K562 (cell line): Measurements from ENCODE around the gene SECISBP2. TPM values are rescaled to one million over a fixed set of nuclear protein-coding genes. Genes with fewer than 3 reads are reported as not detected.
A peak's percentile ranks its signal among the peaks of the same experiment; 100 is the strongest.

ENCODE experiments used
- ARNT ChIP-seq, 2 experiments: fragments of 450-650 bp; IDR thresholded peaks; 2 replicates each; pipeline ENCODE4 v1.6.1; 2016; ENCODE audit warnings: mild to moderate bottlenecking in 1 of 2
- KAT7 ChIP-seq: sonication (generic); formaldehyde crosslinking; IDR thresholded peaks from 2 replicates; pipeline ENCODE4 v1.8.0; 2022; ENCODE audit warnings: missing genetic modification reagents, mild to moderate bottlenecking, borderline replicate concordance
- MEF2D ChIP-seq: conservative IDR thresholded peaks from 2 replicates; pipeline ENCODE4 v1.6.1; 2016; ENCODE audit warnings: low read depth, missing genetic modification characterization, missing compliant biosample characterization
- MTA3 ChIP-seq: fragments of 450-650 bp; formaldehyde crosslinking; IDR thresholded peaks from 2 replicates; pipeline ENCODE4 v1.6.1; 2017; ENCODE audit warnings: mild to moderate bottlenecking, borderline replicate concordance
- NFE2 ChIP-seq: IDR thresholded peaks from 2 replicates; pipeline ENCODE4 v1.6.1; 2014; ENCODE audit warnings: antibody characterized with exemption, low read depth
- NR1H2 ChIP-seq: sonication (generic); formaldehyde crosslinking; IDR thresholded peaks from 2 replicates; pipeline ENCODE4 v1.4.0; 2020; ENCODE audit warnings: mild to moderate bottlenecking, missing genetic modification reagents
- PHTF2 ChIP-seq: fragments of 250-450 bp; sonication (Bioruptor Pico); IDR thresholded peaks from 2 replicates; pipeline ENCODE4 v1.5.0; 2021; ENCODE audit warnings: mild to moderate bottlenecking
- POLR2B ChIP-seq: fragments of 450-650 bp; IDR thresholded peaks from 2 replicates; pipeline ENCODE4 v1.6.1; 2018; ENCODE audit warnings: low read depth; ENCODE audit not compliant: partially characterized antibody
- SIX5 ChIP-seq, 2 experiments: IDR thresholded peaks; 2 replicates each; pipeline ENCODE4 v1.6.1; 2011; ENCODE audit warnings: low read length in 2 of 2, borderline replicate concordance in 1 of 2, low read depth in 1 of 2, mild to moderate bottlenecking in 1 of 2, moderate library complexity in 1 of 2; ENCODE audit not compliant: insufficient read depth in 1 of 2
- TAF1 ChIP-seq: IDR thresholded peaks from 2 replicates; pipeline ENCODE4 v1.6.1; 2011; ENCODE audit warnings: mild to moderate bottlenecking, low read length, moderate library complexity; ENCODE audit not compliant: insufficient read depth, control insufficient read depth, severe bottlenecking; ENCODE audit errors: extremely low read depth
- TAF9B ChIP-seq: fragments of 450-650 bp; IDR thresholded peaks from 2 replicates; pipeline ENCODE4 v1.6.1; 2018; ENCODE audit warnings: mild to moderate bottlenecking; ENCODE audit not compliant: partially characterized antibody
- TOE1 ChIP-seq, 2 experiments: fragments of 450-650 bp in 1 of 2; sonication (generic) in 1 of 2; formaldehyde crosslinking in 1 of 2; IDR thresholded peaks; 2 replicates each; pipeline versions ENCODE4 v1.7.1 to v1.8.0; 2016 to 2022; ENCODE audit warnings: borderline replicate concordance in 2 of 2, mild to moderate bottlenecking in 2 of 2, antibody characterized with exemption in 1 of 2, inconsistent platforms in 1 of 2, low read depth in 1 of 2, missing genetic modification reagents in 1 of 2, moderate library complexity in 1 of 2
- ZFX ChIP-seq: sonication (generic); formaldehyde crosslinking; IDR thresholded peaks from 2 replicates; pipeline ENCODE4 v1.8.0; 2022; ENCODE audit warnings: mild to moderate bottlenecking, missing genetic modification reagents, moderate library complexity
- polyA plus RNA-seq, 8 experiments: library from polyadenylated mRNA; depleted of rRNA in 4 of 8; stranded (reverse) in 5 of 8; unstranded in 3 of 8; fragments of >200 nt; fragmentation: Nextera tagmentation in 2 of 8; fragmentation: Illumina TruSeq in 1 of 8; extraction: Ambion mirVana in 2 of 8; extraction: Trizol in 1 of 8; gene quantifications; 2 replicates each; pipeline versions ENCODE4 v1.2.1 to v1.2.3, GENCODE V29; 2011 to 2014; ENCODE audit warnings: inconsistent platforms in 1 of 8, missing spikeins in 1 of 8
- total RNA-seq, 7 experiments: library from RNA; depleted of rRNA in 6 of 7; stranded (reverse); fragments of >200 nt in 6 of 7; fragmentation: Illumina TruSeq in 2 of 7; extraction: Trizol in 2 of 7; gene quantifications; 2 replicates each; pipeline versions ENCODE4 v1.2.1 to v1.2.3, GENCODE V29; 2011 to 2021; ENCODE audit warnings: low replicate concordance in 1 of 7
- TF ChIP-seq, protein P1 (sequence below): sonication (generic); formaldehyde crosslinking; IDR thresholded peaks from 2 replicates; pipeline ENCODE4 v1.8.0; 2023; ENCODE audit warnings: mild to moderate bottlenecking, missing genetic modification reagents
- TF ChIP-seq, protein P2 (sequence below): fragments of 250-450 bp; sonication (Bioruptor Pico); IDR thresholded peaks from 2 replicates; pipeline ENCODE4 v1.5.1; 2021; ENCODE audit warnings: mild to moderate bottlenecking
- TF ChIP-seq, protein P3 (sequence below): fragments of 450-650 bp; formaldehyde crosslinking; IDR thresholded peaks from 2 replicates; pipeline ENCODE4 v1.4.0; 2020; ENCODE audit warnings: mild to moderate bottlenecking, mixed read lengths
- TF ChIP-seq, protein P4 (sequence below): sonication (generic); formaldehyde crosslinking; IDR thresholded peaks from 2 replicates; pipeline ENCODE4 v1.8.1; 2023; ENCODE audit warnings: mild to moderate bottlenecking, missing genetic modification reagents, moderate library complexity

SECISBP2 gene
- total and polyA plus RNA-seq, 9 of the 15 experiments (the other 6 are each of a cell fraction or from before 2014, with no cell fraction given) = 3.2 to 41.6 (median 26.1) TPM

DNA sequence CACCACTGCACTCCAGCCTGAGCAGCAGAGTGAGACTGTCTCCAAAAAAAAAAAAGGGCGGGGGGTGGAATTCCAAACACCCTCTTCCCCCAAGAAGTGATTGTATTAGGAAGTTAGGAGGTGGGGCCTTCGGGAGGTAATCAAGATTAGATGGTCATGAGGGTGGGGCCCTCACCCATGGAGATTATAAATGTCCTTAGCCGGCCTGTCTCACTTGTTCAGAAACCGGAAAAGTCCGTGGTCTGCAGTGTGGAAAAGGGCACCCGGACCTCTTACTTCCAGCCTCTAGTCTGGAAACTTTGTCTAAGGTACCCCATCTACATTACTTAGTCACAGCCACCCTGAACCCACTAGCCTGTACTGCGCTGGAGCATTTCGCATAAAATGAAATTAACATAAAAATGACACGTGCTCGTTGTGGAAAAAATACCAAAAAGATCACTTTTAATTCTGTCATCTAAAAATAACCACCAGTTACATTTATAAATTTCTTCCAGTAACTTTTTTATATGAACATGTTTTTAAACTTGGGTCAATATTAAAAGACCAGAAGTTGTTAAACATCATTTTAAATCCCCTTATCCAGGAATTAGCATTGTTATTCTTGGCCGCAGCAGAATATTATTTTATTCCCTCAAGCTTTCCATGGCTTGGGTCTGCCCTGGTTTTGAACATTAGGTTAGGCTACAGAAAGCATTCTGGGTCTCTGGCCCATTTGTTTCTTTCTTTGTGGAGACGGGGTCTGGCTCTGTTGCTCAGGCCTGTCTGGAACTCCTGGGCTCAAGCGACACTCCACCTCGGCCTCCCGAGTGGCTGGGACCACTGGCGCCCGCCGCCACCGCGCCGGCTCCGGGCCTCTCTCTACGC lies 8.5 kb upstream of the SECISBP2 start (continued):
- TF ChIP-seq TOE1 (IDR thresholded peaks at IDR 0.05; ENCODE audit: borderline replicate concordance) = no peak
- no peak for TF ChIP-seq TOE1 (CRISPR knock-in tag; IDR thresholded peaks at IDR 0.05; ENCODE audit: borderline replicate concordance, low read depth)
- TF ChIP-seq NR1H2 (CRISPR knock-in tag) = no peak
- TF ChIP-seq KAT7 = 0 out of 2 replicates have a peak, but pooled peaks have one; percentile 27
- peak; percentile 66 for TF ChIP-seq TAF1
- TF ChIP-seq SIX5 (IDR thresholded peaks at IDR 0.05; ENCODE audit: borderline replicate concordance in 1 of 2, insufficient read depth in 1 of 2, low read depth in 1 of 2, low read length in 2 of 2) = no peak
- TF ChIP-seq TAF9B = peak; percentile 28
- no peak for TF ChIP-seq NFE2
- 0 out of 2 replicates have a peak, but pooled peaks have one; percentile 75 for TF ChIP-seq PHTF2 (CRISPR knock-in tag)
- peak; percentile 83 for TF ChIP-seq POLR2B
- TF ChIP-seq, protein P1, sequence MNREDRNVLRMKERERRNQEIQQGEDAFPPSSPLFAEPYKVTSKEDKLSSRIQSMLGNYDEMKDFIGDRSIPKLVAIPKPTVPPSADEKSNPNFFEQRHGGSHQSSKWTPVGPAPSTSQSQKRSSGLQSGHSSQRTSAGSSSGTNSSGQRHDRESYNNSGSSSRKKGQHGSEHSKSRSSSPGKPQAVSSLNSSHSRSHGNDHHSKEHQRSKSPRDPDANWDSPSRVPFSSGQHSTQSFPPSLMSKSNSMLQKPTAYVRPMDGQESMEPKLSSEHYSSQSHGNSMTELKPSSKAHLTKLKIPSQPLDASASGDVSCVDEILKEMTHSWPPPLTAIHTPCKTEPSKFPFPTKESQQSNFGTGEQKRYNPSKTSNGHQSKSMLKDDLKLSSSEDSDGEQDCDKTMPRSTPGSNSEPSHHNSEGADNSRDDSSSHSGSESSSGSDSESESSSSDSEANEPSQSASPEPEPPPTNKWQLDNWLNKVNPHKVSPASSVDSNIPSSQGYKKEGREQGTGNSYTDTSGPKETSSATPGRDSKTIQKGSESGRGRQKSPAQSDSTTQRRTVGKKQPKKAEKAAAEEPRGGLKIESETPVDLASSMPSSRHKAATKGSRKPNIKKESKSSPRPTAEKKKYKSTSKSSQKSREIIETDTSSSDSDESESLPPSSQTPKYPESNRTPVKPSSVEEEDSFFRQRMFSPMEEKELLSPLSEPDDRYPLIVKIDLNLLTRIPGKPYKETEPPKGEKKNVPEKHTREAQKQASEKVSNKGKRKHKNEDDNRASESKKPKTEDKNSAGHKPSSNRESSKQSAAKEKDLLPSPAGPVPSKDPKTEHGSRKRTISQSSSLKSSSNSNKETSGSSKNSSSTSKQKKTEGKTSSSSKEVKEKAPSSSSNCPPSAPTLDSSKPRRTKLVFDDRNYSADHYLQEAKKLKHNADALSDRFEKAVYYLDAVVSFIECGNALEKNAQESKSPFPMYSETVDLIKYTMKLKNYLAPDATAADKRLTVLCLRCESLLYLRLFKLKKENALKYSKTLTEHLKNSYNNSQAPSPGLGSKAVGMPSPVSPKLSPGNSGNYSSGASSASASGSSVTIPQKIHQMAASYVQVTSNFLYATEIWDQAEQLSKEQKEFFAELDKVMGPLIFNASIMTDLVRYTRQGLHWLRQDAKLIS = peak; percentile 76; the same call in 1 of the 2 replicates
- TF ChIP-seq, protein P2, sequence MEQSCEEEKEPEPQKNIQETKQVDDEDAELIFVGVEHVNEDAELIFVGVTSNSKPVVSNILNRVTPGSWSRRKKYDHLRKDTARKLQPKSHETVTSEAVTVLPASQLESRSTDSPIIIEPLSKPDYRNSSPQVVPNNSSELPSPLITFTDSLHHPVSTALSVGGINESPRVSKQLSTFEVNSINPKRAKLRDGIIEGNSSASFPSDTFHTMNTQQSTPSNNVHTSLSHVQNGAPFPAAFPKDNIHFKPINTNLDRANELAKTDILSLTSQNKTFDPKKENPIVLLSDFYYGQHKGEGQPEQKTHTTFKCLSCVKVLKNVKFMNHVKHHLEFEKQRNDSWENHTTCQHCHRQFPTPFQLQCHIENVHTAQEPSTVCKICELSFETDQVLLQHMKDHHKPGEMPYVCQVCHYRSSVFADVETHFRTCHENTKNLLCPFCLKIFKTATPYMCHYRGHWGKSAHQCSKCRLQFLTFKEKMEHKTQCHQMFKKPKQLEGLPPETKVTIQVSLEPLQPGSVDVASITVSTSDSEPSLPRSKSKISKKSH (CRISPR knock-in tag) = no peak
- peak; percentile 79; the same call in 1 of the 2 replicates for TF ChIP-seq MTA3
- TF ChIP-seq ARNT (IDR thresholded peaks at IDR 0.05) = no peak
- TF ChIP-seq, protein P3, sequence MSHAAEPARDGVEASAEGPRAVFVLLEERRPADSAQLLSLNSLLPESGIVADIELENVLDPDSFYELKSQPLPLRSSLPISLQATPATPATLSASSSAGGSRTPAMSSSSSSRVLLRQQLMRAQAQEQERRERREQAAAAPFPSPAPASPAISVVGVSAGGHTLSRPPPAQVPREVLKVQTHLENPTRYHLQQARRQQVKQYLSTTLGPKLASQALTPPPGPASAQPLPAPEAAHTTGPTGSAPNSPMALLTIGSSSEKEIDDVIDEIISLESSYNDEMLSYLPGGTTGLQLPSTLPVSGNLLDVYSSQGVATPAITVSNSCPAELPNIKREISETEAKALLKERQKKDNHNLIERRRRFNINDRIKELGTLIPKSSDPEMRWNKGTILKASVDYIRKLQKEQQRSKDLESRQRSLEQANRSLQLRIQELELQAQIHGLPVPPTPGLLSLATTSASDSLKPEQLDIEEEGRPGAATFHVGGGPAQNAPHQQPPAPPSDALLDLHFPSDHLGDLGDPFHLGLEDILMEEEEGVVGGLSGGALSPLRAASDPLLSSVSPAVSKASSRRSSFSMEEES (CRISPR knock-in tag) = no peak
- TF ChIP-seq MEF2D (tag) = no peak
- peak; percentile 87; the same call in 1 of the 2 replicates for TF ChIP-seq ZFX
- TF ChIP-seq, protein P4, sequence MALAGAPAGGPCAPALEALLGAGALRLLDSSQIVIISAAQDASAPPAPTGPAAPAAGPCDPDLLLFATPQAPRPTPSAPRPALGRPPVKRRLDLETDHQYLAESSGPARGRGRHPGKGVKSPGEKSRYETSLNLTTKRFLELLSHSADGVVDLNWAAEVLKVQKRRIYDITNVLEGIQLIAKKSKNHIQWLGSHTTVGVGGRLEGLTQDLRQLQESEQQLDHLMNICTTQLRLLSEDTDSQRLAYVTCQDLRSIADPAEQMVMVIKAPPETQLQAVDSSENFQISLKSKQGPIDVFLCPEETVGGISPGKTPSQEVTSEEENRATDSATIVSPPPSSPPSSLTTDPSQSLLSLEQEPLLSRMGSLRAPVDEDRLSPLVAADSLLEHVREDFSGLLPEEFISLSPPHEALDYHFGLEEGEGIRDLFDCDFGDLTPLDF (CRISPR knock-in tag) = 0 out of 2 replicates have a peak, but pooled peaks have one; percentile 55
